Neural cell (in vitro differentiated cells): ENCODE data around the gene SNX7. TPM values are rescaled to one million over a fixed set of nuclear protein-coding genes. Genes with fewer than 3 reads are reported as not detected.

ENCODE experiments used
- H2AFZ ChIP-seq: fragments of 200-600, 300-800 bp; sonication (generic), shearing (Covaris generic); 2 replicates; pipeline ENCODE4 v1.6.0; 2014; ENCODE audit warnings: low read depth, mild to moderate bottlenecking, antibody characterized with exemption, low read length, moderate library complexity
- H3F3A ChIP-seq: fragments of 200-600 bp; shearing (Covaris generic); 2 replicates; pipeline ENCODE4 v1.6.1; 2016; ENCODE audit warnings: mild to moderate bottlenecking, moderate library complexity, mixed read lengths, antibody characterized with exemption, low read length; ENCODE audit not compliant: insufficient read depth, poor library complexity, severe bottlenecking
- H3K27ac ChIP-seq: fragments of 200-600, 300-800 bp; sonication (generic), shearing (Covaris generic); 2 replicates; pipeline ENCODE4 v1.5.1; 2014; ENCODE audit warnings: mild to moderate bottlenecking, low read length, moderate library complexity
- H3K27me3 ChIP-seq: fragments of 300-800, 200-600 bp; sonication (generic), shearing (Covaris generic); 2 replicates; pipeline ENCODE4 v1.6.0; 2014; ENCODE audit warnings: mild to moderate bottlenecking, low read depth, low read length, moderate library complexity; ENCODE audit not compliant: insufficient read depth
- H3K36me3 ChIP-seq: fragments of 300-800, 200-600 bp; sonication (generic), shearing (Covaris generic); 2 replicates; pipeline ENCODE4 v1.5.1; 2014; ENCODE audit warnings: mild to moderate bottlenecking, antibody characterized with exemption, low read length, moderate library complexity; ENCODE audit not compliant: insufficient read depth
- H3K4me2 ChIP-seq: fragments of 300-800, 200-600 bp; sonication (generic), shearing (Covaris generic); 2 replicates; pipeline ENCODE4 v1.6.0; 2014; ENCODE audit warnings: mild to moderate bottlenecking, low read length
- H3K4me3 ChIP-seq: fragments of 300-800, 200-600 bp; sonication (generic), shearing (Covaris generic); 2 replicates; pipeline ENCODE4 v1.5.1; 2014; ENCODE audit warnings: mild to moderate bottlenecking, low read length, moderate library complexity
- H3K79me2 ChIP-seq: fragments of 200-600 bp; shearing (Covaris generic); replicated peaks from 2 replicates; pipeline ENCODE4 v1.6.0; 2014; ENCODE audit warnings: mild to moderate bottlenecking, low read length, moderate library complexity; ENCODE audit not compliant: insufficient read depth
- H3K9ac ChIP-seq: fragments of 300-800, 200-600 bp; sonication (generic), shearing (Covaris generic); 2 replicates; pipeline ENCODE4 v1.6.1; 2016; ENCODE audit warnings: mild to moderate bottlenecking, low read length, mixed read lengths
- H3K9me2 ChIP-seq: fragments of 200-600 bp; shearing (Covaris generic); 2 replicates; pipeline ENCODE4 v1.6.1; 2016; ENCODE audit warnings: mild to moderate bottlenecking, low read length, mixed read lengths; ENCODE audit not compliant: insufficient read depth
- H3K9me3 ChIP-seq: fragments of 200-600, 300-800 bp; sonication (generic), shearing (Covaris generic); 2 replicates; pipeline ENCODE4 v1.6.1; 2016; ENCODE audit warnings: mild to moderate bottlenecking, mixed run types, low read length, moderate library complexity, mixed read lengths
- H4K20me1 ChIP-seq: fragments of 200-600 bp; shearing (Covaris generic); 2 replicates; pipeline ENCODE4 v1.6.1; 2016; ENCODE audit warnings: mild to moderate bottlenecking, mixed run types; ENCODE audit not compliant: insufficient read depth
- EP300 ChIP-seq: fragments of 450-650 bp; conservative IDR thresholded peaks from 2 replicates; pipeline ENCODE4 v1.6.1; 2014; ENCODE audit warnings: antibody characterized with exemption, mild to moderate bottlenecking, moderate library complexity; ENCODE audit not compliant: poor library complexity, severe bottlenecking
- EZH2 ChIP-seq: fragments of 200-600, 300-800 bp; shearing (Covaris generic), sonication (generic); IDR thresholded peaks from 2 replicates; pipeline ENCODE4 v1.6.1; 2014; ENCODE audit warnings: antibody characterized with exemption, low read length, borderline replicate concordance, mild to moderate bottlenecking; ENCODE audit not compliant: insufficient read depth, poor library complexity, severe bottlenecking
- MXI1 ChIP-seq: fragments of 450-650 bp; conservative IDR thresholded peaks from 2 replicates; pipeline ENCODE4 v1.6.1; 2014; ENCODE audit warnings: antibody characterized with exemption, mild to moderate bottlenecking; ENCODE audit not compliant: poor library complexity, severe bottlenecking
- POLR2AphosphoS5 ChIP-seq: IDR thresholded peaks from 2 replicates; pipeline ENCODE4 v1.6.1; 2012
- RAD21 ChIP-seq: fragments of 450-650 bp; conservative IDR thresholded peaks from 2 replicates; pipeline ENCODE4 v1.6.1; 2014; ENCODE audit warnings: antibody characterized with exemption, mild to moderate bottlenecking, moderate library complexity
- SMC3 ChIP-seq: fragments of 450-650 bp; conservative IDR thresholded peaks from 2 replicates; pipeline ENCODE4 v1.6.1; 2014; ENCODE audit warnings: antibody characterized with exemption, mild to moderate bottlenecking, moderate library complexity; ENCODE audit not compliant: poor library complexity
- TAF1 ChIP-seq: IDR thresholded peaks from 2 replicates; pipeline ENCODE4 v1.6.1; 2012; ENCODE audit warnings: low read depth
- polyA plus RNA-seq: library from polyadenylated mRNA; depleted of rRNA; stranded (reverse); fragments of >200 nt; gene quantifications from 2 replicates; pipeline ENCODE4 v1.2.3, GENCODE V29; 2014
- TF ChIP-seq, protein P1 (sequence below): fragments of 450-650 bp; IDR thresholded peaks from 2 replicates; pipeline ENCODE4 v1.5.1; 2014; ENCODE audit warnings: antibody characterized with exemption, mild to moderate bottlenecking, moderate library complexity; ENCODE audit not compliant: poor library complexity, severe bottlenecking
- TF ChIP-seq, protein P2 (sequence below): IDR thresholded peaks from 2 replicates; pipeline ENCODE4 v1.6.1; 2012; ENCODE audit warnings: borderline replicate concordance

Gene SNX7
- polyA plus RNA-seq, 1 donor from 2014 or later: 7.5 TPM

DNA sequence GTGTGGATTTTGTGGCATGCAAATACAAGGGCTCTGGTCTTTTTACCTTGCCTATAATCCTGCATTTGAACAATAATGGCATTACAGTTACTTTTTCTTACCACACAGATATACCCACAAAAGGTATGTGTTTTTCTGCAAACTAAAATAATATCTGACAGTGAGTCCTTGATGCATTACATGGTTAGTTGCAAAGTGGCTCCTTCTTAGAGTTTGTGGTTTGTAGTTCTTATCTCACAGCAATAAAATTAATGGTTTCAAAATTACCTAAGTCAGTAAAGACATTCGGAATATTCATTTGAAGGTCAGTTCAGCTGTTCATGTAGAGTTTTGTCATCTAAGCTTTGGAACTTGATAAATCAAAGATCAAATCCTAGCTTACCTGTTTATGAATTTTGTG is 43.5 kb downstream of the SNX7 start:
- no peaks in the 10 kb centered on the region for H3K36me3 ChIP-seq
- no peaks in the 10 kb centered on the region for H4K20me1 ChIP-seq
- H2AFZ ChIP-seq: peak overlapping the region; percentile 29
- H3K9me3 ChIP-seq: no peaks in the 10 kb centered on the region
- H3K9ac ChIP-seq: peak overlapping the region; percentile 45
- no peaks in the 10 kb centered on the region for H3K9me2 ChIP-seq
- peak overlapping the region; percentile 52 for H3K4me3 ChIP-seq
- no peaks in the 10 kb centered on the region for H3K79me2 ChIP-seq
- no peaks in the 10 kb centered on the region for H3F3A ChIP-seq
- TF ChIP-seq, protein P1, sequence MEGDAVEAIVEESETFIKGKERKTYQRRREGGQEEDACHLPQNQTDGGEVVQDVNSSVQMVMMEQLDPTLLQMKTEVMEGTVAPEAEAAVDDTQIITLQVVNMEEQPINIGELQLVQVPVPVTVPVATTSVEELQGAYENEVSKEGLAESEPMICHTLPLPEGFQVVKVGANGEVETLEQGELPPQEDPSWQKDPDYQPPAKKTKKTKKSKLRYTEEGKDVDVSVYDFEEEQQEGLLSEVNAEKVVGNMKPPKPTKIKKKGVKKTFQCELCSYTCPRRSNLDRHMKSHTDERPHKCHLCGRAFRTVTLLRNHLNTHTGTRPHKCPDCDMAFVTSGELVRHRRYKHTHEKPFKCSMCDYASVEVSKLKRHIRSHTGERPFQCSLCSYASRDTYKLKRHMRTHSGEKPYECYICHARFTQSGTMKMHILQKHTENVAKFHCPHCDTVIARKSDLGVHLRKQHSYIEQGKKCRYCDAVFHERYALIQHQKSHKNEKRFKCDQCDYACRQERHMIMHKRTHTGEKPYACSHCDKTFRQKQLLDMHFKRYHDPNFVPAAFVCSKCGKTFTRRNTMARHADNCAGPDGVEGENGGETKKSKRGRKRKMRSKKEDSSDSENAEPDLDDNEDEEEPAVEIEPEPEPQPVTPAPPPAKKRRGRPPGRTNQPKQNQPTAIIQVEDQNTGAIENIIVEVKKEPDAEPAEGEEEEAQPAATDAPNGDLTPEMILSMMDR: no peak
- no peak for TF ChIP-seq EZH2
- TF ChIP-seq, protein P2, sequence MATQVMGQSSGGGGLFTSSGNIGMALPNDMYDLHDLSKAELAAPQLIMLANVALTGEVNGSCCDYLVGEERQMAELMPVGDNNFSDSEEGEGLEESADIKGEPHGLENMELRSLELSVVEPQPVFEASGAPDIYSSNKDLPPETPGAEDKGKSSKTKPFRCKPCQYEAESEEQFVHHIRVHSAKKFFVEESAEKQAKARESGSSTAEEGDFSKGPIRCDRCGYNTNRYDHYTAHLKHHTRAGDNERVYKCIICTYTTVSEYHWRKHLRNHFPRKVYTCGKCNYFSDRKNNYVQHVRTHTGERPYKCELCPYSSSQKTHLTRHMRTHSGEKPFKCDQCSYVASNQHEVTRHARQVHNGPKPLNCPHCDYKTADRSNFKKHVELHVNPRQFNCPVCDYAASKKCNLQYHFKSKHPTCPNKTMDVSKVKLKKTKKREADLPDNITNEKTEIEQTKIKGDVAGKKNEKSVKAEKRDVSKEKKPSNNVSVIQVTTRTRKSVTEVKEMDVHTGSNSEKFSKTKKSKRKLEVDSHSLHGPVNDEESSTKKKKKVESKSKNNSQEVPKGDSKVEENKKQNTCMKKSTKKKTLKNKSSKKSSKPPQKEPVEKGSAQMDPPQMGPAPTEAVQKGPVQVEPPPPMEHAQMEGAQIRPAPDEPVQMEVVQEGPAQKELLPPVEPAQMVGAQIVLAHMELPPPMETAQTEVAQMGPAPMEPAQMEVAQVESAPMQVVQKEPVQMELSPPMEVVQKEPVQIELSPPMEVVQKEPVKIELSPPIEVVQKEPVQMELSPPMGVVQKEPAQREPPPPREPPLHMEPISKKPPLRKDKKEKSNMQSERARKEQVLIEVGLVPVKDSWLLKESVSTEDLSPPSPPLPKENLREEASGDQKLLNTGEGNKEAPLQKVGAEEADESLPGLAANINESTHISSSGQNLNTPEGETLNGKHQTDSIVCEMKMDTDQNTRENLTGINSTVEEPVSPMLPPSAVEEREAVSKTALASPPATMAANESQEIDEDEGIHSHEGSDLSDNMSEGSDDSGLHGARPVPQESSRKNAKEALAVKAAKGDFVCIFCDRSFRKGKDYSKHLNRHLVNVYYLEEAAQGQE: no peak
- TF ChIP-seq POLR2AphosphoS5: no peak
- TF ChIP-seq TAF1: no peak
- TF ChIP-seq MXI1: no peak
- TF ChIP-seq EP300: no peak
- TF ChIP-seq RAD21: no peak
- no peak for TF ChIP-seq SMC3
- H3K27me3 ChIP-seq: no peaks in the 10 kb centered on the region
- H3K27ac ChIP-seq: peak overlapping the region; percentile 87
- peak overlapping the region; percentile 57 for H3K4me2 ChIP-seq

DNA sequence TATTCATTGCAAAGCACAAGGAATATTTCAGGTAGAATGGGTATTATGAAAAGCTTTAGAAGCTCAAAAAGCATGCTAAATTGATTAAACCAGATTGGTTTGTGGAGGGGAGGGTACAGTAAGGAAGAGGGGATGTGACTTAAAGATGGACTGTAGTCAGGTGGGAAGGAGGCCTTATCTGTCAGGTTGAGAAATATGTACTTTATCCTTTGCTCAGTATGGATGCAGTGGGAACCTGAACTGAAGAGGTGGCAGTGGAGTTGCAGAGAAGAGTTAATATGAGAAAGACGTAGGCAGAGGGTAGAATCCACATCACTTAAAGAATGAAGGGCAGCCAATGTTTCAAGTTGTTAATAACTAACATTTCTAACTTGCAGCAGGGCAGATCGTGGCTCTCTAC is 44.1 kb downstream of the SNX7 start:
- TF ChIP-seq RAD21 (no peak), SMC3 (no peak), EP300 (no peak), EZH2 (no peak), MXI1 (no peak)
- TF ChIP-seq, protein P1: no peak
- TF ChIP-seq, protein P2: no peak

More for the DNA sequence above, 44.1 kb downstream of the SNX7 start:
- no peaks in the 10 kb centered on the region for H3F3A ChIP-seq
- peak overlapping the region; percentile 87 for H3K27ac ChIP-seq
- H3K9me2 ChIP-seq: no peaks in the 10 kb centered on the region
- H3K79me2 ChIP-seq: no peaks in the 10 kb centered on the region
- no peaks in the 10 kb centered on the region for H3K9me3 ChIP-seq
- H3K9ac ChIP-seq: no peak overlapping the region
- H2AFZ ChIP-seq: no peak overlapping the region
- no peaks in the 10 kb centered on the region for H3K36me3 ChIP-seq
- H3K4me3 ChIP-seq: peak overlapping the region; percentile 52
- no peaks in the 10 kb centered on the region for H3K27me3 ChIP-seq
- peak overlapping the region; percentile 57 for H3K4me2 ChIP-seq
- H4K20me1 ChIP-seq: no peaks in the 10 kb centered on the region
